Right lobe of liver (tissue), 4 donors: ENCODE measurements around the gene KAZN.

Experiments used
- CTCF ChIP-seq, 4 donors: fragments of 200-600 bp in 3 of 4; fragments of 450-650 bp in 1 of 4; IDR thresholded peaks; one replicate each; pipeline versions ENCODE4 v1.5.1 to v1.8.0; 2016 to 2022; ENCODE audit warnings: antibody characterized with exemption in 4 of 4, mild to moderate bottlenecking in 2 of 4
- POLR2A ChIP-seq: fragments of 450-650 bp; IDR thresholded peaks from one replicate; pipeline ENCODE4 v1.6.1; 2017; ENCODE audit warnings: antibody characterized with exemption, mild to moderate bottlenecking
- donor health status: DM: no; HTN: no; CAD: no.
- donor health status: DM: no; HTN: no; CAD: no.
- donor health status: DM: no; HTN: yes; CAD: no.

DNA sequence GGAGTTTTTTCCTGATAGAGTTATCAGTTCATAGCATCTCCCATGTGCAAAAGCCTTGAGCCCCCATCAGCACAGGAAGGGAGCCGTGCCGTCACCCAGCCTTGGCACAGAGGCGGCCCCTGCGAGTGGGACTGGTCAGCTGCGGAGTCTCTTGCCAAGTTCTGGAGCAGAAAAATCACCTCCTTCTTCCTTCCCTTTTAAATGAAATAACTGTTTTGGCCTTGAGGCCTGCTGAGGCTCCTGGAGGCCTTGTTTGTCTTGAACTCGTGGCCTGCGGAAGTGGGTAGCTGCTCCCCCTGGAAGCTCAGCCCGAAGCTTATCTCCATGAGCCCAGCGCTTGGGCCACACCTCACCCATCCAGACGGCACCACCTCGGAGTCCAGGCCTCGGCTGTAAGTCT lies 409.4 kb downstream of the KAZN start:
- TF ChIP-seq CTCF (IDR thresholded peaks at IDR 0.05), result no peak
- no peak for TF ChIP-seq POLR2A
